GM23338 (cell line): ENCODE results near the gene NQO2. TPM values are rescaled to one million over a fixed set of nuclear protein-coding genes. Genes with fewer than 3 reads are reported as not detected.

Source experiments
- ATAC-seq: fragments of 200-7000 bp; cut with Tn5 transposase; 3 replicates; pipeline ENCODE4 v1.9.1; 2020
- DNase-seq: peaks from one replicate; pipeline ENCODE4 v3.0.0-alpha.2; 2015; ENCODE audit warnings: low spot score
- H2AFZ ChIP-seq: fragments of 200-600 bp; sonication (generic); 2 replicates; pipeline ENCODE4 v1.8.0; 2016; ENCODE audit warnings: antibody characterized with exemption, mild to moderate bottlenecking, moderate library complexity
- H3F3A ChIP-seq: fragments of 200-600 bp; sonication (generic); replicated peaks from 2 replicates; pipeline ENCODE4 v1.8.0; 2017; ENCODE audit warnings: antibody characterized with exemption, mixed run types, low read depth
- H3K27ac ChIP-seq: fragments of 200-600 bp; sonication (generic); 2 replicates; pipeline ENCODE4 v1.6.1; 2016; ENCODE audit warnings: low read depth
- H3K27me3 ChIP-seq: fragments of 200-600 bp; sonication (generic); 2 replicates; pipeline ENCODE4 v1.8.0; 2016; ENCODE audit warnings: mild to moderate bottlenecking, mixed run types, moderate library complexity; ENCODE audit not compliant: insufficient read depth
- H3K36me3 ChIP-seq: fragments of 200-600 bp; sonication (generic); 2 replicates; pipeline ENCODE4 v1.8.0; 2016; ENCODE audit warnings: mild to moderate bottlenecking; ENCODE audit not compliant: insufficient read depth
- H3K4me1 ChIP-seq: fragments of 200-600 bp; sonication (generic); 2 replicates; pipeline ENCODE4 v1.8.0; 2016; ENCODE audit warnings: mild to moderate bottlenecking, moderate library complexity; ENCODE audit not compliant: insufficient read depth
- H3K4me2 ChIP-seq: fragments of 200-600 bp; sonication (generic); 2 replicates; pipeline ENCODE4 v1.7.1; 2017; ENCODE audit warnings: mixed run types
- H3K4me3 ChIP-seq: fragments of 200-600 bp; sonication (generic); 2 replicates; pipeline ENCODE4 v1.6.1; 2016; ENCODE audit warnings: mixed run types
- H3K79me2 ChIP-seq: fragments of 200-600 bp; sonication (generic); replicated peaks from 2 replicates; pipeline ENCODE4 v1.8.0; 2017; ENCODE audit warnings: mild to moderate bottlenecking; ENCODE audit not compliant: insufficient read depth
- H3K9me2 ChIP-seq: fragments of 200-600 bp; sonication (generic); 2 replicates; pipeline ENCODE4 v1.8.0; 2017; ENCODE audit not compliant: insufficient read depth
- H4K20me1 ChIP-seq: fragments of 200-600 bp; sonication (generic); replicated peaks from 2 replicates; pipeline ENCODE4 v1.8.0; 2017; ENCODE audit warnings: mild to moderate bottlenecking; ENCODE audit not compliant: insufficient read depth
- H3K27ac Mint-ChIP-seq: 2 replicates; pipeline ENCODE4 v1.8.0; 2020; ENCODE audit warnings: inconsistent platforms, mild to moderate bottlenecking, moderate library complexity, mixed read lengths
- H3K27me3 Mint-ChIP-seq: 3 replicates; pipeline ENCODE4 v1.8.0; 2022; ENCODE audit warnings: low read depth, mild to moderate bottlenecking, moderate library complexity, mixed read lengths, inconsistent platforms; ENCODE audit not compliant: insufficient read depth, poor library complexity
- H3K36me3 Mint-ChIP-seq: 3 replicates; pipeline ENCODE4 v1.8.0; 2021; ENCODE audit warnings: low read depth, mild to moderate bottlenecking, inconsistent platforms, moderate library complexity, mixed read lengths
- H3K4me1 Mint-ChIP-seq: 3 replicates; pipeline ENCODE4 v1.8.0; 2020; ENCODE audit warnings: mild to moderate bottlenecking, inconsistent platforms, mixed read lengths
- H3K4me3 Mint-ChIP-seq: 3 replicates; pipeline ENCODE4 v1.8.0; 2021; ENCODE audit warnings: moderate library complexity, mild to moderate bottlenecking, inconsistent platforms, mixed read lengths
- H3K9me3 Mint-ChIP-seq: 3 replicates; pipeline ENCODE4 v1.8.0; 2020; ENCODE audit warnings: moderate library complexity, mild to moderate bottlenecking, inconsistent platforms, mixed read lengths
- CREB1 ChIP-seq: fragments of 250-450 bp; sonication (Bioruptor Pico); IDR thresholded peaks from 2 replicates; pipeline ENCODE4 v1.5.0; 2020; ENCODE audit warnings: low read depth, mild to moderate bottlenecking, moderate library complexity
- EZH2 ChIP-seq: fragments of 200-600 bp; sonication (generic); IDR thresholded peaks from one replicate; pipeline ENCODE4 v1.8.0; 2017; ENCODE audit warnings: antibody characterized with exemption, mild to moderate bottlenecking, low read depth; ENCODE audit not compliant: unreplicated experiment
- EZH2phosphoT487 ChIP-seq: fragments of 200-600 bp; sonication (generic); IDR thresholded peaks from one replicate; pipeline ENCODE4 v1.8.1; 2018; ENCODE audit warnings: antibody characterized with exemption; ENCODE audit not compliant: unreplicated experiment
- JUNB ChIP-seq: IDR thresholded peaks from one replicate; pipeline ENCODE4 v1.6.1; 2016; ENCODE audit warnings: antibody characterized with exemption; ENCODE audit not compliant: unreplicated experiment
- NANOG ChIP-seq: IDR thresholded peaks from 2 replicates; pipeline ENCODE4 v1.6.1; 2016; ENCODE audit warnings: antibody characterized with exemption, borderline replicate concordance
- POLR2AphosphoS5 ChIP-seq: IDR thresholded peaks from 2 replicates; pipeline ENCODE4 v1.6.1; 2016; ENCODE audit warnings: antibody characterized with exemption, low read depth
- STAT1 ChIP-seq: IDR thresholded peaks from one replicate; pipeline ENCODE4 v1.6.1; 2016; ENCODE audit warnings: antibody characterized with exemption; ENCODE audit not compliant: unreplicated experiment
- ZNF114 ChIP-seq: fragments of 250-450 bp; sonication (Bioruptor Pico); IDR thresholded peaks from 2 replicates; pipeline ENCODE4 v1.5.0; 2020; ENCODE audit warnings: mild to moderate bottlenecking, moderate library complexity
- ZNF331 ChIP-seq: fragments of 250-450 bp; sonication (Bioruptor Pico); IDR thresholded peaks from 2 replicates; pipeline ENCODE4 v1.5.0; 2020; ENCODE audit warnings: low read depth, mild to moderate bottlenecking, moderate library complexity
- polyA plus RNA-seq: library from polyadenylated mRNA; unstranded; fragments of >200 nt; fragmentation: Nextera tagmentation; extraction: Ambion mirVana; gene quantifications from 2 replicates; pipeline ENCODE4 v1.2.1, GENCODE V29; 2016
- total RNA-seq: library from RNA; depleted of rRNA; stranded (reverse); fragments of >200 nt; shearing (Covaris generic); gene quantifications from 2 replicates; pipeline ENCODE4 v1.2.3, GENCODE V29; 2014
- TF ChIP-seq, protein P1 (sequence below): IDR thresholded peaks from 2 replicates; pipeline ENCODE4 v1.6.1; 2016; ENCODE audit warnings: antibody characterized with exemption
- TF ChIP-seq, protein P2 (sequence below): fragments of 250-450 bp; sonication (Bioruptor Pico); IDR thresholded peaks from 2 replicates; pipeline ENCODE4 v1.5.0; 2020; ENCODE audit warnings: mild to moderate bottlenecking, moderate library complexity
- TF ChIP-seq, protein P3 (sequence below): IDR thresholded peaks from one replicate; pipeline ENCODE4 v1.6.1; 2018; ENCODE audit warnings: antibody characterized with exemption; ENCODE audit not compliant: unreplicated experiment
- TF ChIP-seq, protein P4 (sequence below), 2 experiments: fragments of 200-600 bp in 1 of 2; sonication (generic) in 1 of 2; conservative IDR thresholded peaks; 2 replicates each; pipeline versions ENCODE4 v1.5.1 to v1.6.1; 2016 to 2017; ENCODE audit warnings: antibody characterized with exemption in 2 of 2, low read depth in 2 of 2, mild to moderate bottlenecking in 2 of 2, moderate library complexity in 1 of 2

Gene NQO2
- total and polyA plus RNA-seq, 2 experiments from 2014 or later: 117 to 173 TPM

DNA sequence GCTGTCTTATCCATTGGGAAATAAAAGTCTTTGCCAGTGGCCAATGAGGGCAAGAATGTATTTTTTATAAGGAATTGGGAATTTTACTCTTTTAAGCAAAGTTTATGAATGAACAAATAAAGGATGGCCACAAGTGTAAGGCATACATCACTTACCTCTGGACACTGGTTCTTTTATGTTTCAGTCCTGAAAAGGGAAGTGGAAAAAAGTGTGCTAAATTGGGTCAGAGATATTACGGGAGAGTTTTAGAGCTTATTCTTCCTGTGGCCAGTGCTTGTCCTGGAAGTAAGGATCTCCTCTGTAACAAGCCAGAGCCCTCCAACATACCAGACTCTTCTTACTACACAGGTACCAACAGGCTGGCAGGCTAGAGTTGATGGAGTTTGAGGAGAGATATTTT, 46.1 kb downstream of the NQO2 start:
- Mint-ChIP-seq H3K36me3 (no peaks in the 10 kb centered on the region; the same call in 2 of the 3 replicates), H3K4me3 (no peak overlapping the region), H3K9me3 (no peaks in the 10 kb centered on the region), H3K4me1 (peaks cover 11% of the 10 kb centered on the region), H3K27ac (no peak overlapping the region), H3K27me3 (peaks cover 2% of the 10 kb centered on the region)
- Histone ChIP-seq H3K27ac (no peak overlapping the region), H3K4me1 (peaks cover 13% of the 10 kb centered on the region), H3K4me2 (no peak overlapping the region), H3K27me3 (no peaks in the 10 kb centered on the region), H4K20me1 (no peaks in the 10 kb centered on the region), H2AFZ (no peak overlapping the region), H3K79me2 (no peaks in the 10 kb centered on the region), H3F3A (0 out of 2 replicates have a peak, but pooled peaks cover 2% of the 10 kb centered on the region), H3K9me2 (no peaks in the 10 kb centered on the region), H3K36me3 (no peaks in the 10 kb centered on the region), H3K4me3 (no peak overlapping the region)
- TF ChIP-seq, protein P1, sequence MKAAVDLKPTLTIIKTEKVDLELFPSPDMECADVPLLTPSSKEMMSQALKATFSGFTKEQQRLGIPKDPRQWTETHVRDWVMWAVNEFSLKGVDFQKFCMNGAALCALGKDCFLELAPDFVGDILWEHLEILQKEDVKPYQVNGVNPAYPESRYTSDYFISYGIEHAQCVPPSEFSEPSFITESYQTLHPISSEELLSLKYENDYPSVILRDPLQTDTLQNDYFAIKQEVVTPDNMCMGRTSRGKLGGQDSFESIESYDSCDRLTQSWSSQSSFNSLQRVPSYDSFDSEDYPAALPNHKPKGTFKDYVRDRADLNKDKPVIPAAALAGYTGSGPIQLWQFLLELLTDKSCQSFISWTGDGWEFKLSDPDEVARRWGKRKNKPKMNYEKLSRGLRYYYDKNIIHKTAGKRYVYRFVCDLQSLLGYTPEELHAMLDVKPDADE: no peak
- TF ChIP-seq, protein P2, sequence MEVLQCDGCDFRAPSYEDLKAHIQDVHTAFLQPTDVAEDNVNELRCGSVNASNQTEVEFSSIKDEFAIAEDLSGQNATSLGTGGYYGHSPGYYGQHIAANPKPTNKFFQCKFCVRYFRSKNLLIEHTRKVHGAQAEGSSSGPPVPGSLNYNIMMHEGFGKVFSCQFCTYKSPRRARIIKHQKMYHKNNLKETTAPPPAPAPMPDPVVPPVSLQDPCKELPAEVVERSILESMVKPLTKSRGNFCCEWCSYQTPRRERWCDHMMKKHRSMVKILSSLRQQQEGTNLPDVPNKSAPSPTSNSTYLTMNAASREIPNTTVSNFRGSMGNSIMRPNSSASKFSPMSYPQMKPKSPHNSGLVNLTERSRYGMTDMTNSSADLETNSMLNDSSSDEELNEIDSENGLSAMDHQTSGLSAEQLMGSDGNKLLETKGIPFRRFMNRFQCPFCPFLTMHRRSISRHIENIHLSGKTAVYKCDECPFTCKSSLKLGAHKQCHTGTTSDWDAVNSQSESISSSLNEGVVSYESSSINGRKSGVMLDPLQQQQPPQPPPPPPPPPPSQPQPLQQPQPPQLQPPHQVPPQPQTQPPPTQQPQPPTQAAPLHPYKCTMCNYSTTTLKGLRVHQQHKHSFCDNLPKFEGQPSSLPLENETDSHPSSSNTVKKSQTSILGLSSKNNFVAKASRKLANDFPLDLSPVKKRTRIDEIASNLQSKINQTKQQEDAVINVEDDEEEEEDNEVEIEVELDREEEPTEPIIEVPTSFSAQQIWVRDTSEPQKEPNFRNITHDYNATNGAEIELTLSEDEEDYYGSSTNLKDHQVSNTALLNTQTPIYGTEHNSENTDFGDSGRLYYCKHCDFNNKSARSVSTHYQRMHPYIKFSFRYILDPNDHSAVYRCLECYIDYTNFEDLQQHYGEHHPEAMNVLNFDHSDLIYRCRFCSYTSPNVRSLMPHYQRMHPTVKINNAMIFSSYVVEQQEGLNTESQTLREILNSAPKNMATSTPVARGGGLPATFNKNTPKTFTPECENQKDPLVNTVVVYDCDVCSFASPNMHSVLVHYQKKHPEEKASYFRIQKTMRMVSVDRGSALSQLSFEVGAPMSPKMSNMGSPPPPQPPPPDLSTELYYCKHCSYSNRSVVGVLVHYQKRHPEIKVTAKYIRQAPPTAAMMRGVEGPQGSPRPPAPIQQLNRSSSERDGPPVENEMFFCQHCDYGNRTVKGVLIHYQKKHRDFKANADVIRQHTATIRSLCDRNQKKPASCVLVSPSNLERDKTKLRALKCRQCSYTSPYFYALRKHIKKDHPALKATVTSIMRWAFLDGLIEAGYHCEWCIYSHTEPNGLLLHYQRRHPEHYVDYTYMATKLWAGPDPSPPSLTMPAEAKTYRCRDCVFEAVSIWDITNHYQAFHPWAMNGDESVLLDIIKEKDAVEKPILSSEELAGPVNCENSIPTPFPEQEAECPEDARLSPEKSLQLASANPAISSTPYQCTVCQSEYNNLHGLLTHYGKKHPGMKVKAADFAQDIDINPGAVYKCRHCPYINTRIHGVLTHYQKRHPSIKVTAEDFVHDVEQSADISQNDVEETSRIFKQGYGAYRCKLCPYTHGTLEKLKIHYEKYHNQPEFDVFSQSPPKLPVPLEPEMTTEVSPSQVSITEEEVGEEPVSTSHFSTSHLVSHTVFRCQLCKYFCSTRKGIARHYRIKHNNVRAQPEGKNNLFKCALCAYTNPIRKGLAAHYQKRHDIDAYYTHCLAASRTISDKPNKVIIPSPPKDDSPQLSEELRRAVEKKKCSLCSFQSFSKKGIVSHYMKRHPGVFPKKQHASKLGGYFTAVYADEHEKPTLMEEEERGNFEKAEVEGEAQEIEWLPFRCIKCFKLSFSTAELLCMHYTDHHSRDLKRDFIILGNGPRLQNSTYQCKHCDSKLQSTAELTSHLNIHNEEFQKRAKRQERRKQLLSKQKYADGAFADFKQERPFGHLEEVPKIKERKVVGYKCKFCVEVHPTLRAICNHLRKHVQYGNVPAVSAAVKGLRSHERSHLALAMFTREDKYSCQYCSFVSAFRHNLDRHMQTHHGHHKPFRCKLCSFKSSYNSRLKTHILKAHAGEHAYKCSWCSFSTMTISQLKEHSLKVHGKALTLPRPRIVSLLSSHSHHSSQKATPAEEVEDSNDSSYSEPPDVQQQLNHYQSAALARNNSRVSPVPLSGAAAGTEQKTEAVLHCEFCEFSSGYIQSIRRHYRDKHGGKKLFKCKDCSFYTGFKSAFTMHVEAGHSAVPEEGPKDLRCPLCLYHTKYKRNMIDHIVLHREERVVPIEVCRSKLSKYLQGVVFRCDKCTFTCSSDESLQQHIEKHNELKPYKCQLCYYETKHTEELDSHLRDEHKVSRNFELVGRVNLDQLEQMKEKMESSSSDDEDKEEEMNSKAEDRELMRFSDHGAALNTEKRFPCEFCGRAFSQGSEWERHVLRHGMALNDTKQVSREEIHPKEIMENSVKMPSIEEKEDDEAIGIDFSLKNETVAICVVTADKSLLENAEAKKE (CRISPR knock-in tag): no peak
- TF ChIP-seq NANOG (no peak), ZNF114 (CRISPR knock-in tag) (no peak), POLR2AphosphoS5 (no peak), STAT1 (no peak), CREB1 (CRISPR knock-in tag) (no peak), EZH2 (no peak), EZH2phosphoT487 (no peak), JUNB (no peak), ZNF331 (no peak)
- TF ChIP-seq, protein P3, sequence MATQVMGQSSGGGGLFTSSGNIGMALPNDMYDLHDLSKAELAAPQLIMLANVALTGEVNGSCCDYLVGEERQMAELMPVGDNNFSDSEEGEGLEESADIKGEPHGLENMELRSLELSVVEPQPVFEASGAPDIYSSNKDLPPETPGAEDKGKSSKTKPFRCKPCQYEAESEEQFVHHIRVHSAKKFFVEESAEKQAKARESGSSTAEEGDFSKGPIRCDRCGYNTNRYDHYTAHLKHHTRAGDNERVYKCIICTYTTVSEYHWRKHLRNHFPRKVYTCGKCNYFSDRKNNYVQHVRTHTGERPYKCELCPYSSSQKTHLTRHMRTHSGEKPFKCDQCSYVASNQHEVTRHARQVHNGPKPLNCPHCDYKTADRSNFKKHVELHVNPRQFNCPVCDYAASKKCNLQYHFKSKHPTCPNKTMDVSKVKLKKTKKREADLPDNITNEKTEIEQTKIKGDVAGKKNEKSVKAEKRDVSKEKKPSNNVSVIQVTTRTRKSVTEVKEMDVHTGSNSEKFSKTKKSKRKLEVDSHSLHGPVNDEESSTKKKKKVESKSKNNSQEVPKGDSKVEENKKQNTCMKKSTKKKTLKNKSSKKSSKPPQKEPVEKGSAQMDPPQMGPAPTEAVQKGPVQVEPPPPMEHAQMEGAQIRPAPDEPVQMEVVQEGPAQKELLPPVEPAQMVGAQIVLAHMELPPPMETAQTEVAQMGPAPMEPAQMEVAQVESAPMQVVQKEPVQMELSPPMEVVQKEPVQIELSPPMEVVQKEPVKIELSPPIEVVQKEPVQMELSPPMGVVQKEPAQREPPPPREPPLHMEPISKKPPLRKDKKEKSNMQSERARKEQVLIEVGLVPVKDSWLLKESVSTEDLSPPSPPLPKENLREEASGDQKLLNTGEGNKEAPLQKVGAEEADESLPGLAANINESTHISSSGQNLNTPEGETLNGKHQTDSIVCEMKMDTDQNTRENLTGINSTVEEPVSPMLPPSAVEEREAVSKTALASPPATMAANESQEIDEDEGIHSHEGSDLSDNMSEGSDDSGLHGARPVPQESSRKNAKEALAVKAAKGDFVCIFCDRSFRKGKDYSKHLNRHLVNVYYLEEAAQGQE: no peak
- TF ChIP-seq, protein P4, sequence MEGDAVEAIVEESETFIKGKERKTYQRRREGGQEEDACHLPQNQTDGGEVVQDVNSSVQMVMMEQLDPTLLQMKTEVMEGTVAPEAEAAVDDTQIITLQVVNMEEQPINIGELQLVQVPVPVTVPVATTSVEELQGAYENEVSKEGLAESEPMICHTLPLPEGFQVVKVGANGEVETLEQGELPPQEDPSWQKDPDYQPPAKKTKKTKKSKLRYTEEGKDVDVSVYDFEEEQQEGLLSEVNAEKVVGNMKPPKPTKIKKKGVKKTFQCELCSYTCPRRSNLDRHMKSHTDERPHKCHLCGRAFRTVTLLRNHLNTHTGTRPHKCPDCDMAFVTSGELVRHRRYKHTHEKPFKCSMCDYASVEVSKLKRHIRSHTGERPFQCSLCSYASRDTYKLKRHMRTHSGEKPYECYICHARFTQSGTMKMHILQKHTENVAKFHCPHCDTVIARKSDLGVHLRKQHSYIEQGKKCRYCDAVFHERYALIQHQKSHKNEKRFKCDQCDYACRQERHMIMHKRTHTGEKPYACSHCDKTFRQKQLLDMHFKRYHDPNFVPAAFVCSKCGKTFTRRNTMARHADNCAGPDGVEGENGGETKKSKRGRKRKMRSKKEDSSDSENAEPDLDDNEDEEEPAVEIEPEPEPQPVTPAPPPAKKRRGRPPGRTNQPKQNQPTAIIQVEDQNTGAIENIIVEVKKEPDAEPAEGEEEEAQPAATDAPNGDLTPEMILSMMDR (conservative IDR thresholded peaks at IDR 0.05; ENCODE audit: low read depth in 2 of 2): no peak
- ATAC-seq (no peak), DNase-seq (no peak)
